ENCODE results near the gene KLHDC4.

DNA sequence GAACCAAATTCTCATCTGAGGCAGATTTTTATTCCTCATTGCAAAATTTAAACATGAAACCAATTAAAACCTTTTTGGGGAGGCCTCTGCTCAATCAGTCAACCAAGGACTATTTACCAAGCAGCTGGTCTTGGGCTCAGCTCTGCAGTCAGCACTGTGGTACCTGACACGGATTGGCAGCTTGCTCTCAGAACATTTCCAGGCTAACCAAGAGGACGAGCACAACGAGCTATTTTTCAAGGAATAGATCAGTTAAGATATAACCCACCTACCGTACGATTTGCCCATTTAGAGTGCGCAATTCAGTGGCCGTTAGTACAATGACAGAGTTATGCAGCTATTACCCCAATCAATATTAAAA lies 26.4 kb upstream of the KLHDC4 start:
- TF ChIP-seq, protein P1, sequence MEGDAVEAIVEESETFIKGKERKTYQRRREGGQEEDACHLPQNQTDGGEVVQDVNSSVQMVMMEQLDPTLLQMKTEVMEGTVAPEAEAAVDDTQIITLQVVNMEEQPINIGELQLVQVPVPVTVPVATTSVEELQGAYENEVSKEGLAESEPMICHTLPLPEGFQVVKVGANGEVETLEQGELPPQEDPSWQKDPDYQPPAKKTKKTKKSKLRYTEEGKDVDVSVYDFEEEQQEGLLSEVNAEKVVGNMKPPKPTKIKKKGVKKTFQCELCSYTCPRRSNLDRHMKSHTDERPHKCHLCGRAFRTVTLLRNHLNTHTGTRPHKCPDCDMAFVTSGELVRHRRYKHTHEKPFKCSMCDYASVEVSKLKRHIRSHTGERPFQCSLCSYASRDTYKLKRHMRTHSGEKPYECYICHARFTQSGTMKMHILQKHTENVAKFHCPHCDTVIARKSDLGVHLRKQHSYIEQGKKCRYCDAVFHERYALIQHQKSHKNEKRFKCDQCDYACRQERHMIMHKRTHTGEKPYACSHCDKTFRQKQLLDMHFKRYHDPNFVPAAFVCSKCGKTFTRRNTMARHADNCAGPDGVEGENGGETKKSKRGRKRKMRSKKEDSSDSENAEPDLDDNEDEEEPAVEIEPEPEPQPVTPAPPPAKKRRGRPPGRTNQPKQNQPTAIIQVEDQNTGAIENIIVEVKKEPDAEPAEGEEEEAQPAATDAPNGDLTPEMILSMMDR (conservative IDR thresholded peaks at IDR 0.05 in 1 of 2, IDR thresholded peaks at IDR 0.05 in 1 of 2; ENCODE audit: extremely low read depth in 1 of 2, insufficient read depth in 1 of 2, low read depth in 1 of 2, low read length in 2 of 2) = no peak
- no peak for TF ChIP-seq EZH2 (IDR thresholded peaks at IDR 0.05; ENCODE audit: borderline replicate concordance, low read length)

Data from mammary epithelial cell (primary cell).